ENCODE results near the gene FAM174B.

The FAM174B gene

GRCh38 chr15:92606126-92606835 is 49.3 kb downstream of the FAM174B start:
- no peak for DNase-seq (ENCODE audit: low read depth)
- no peak overlapping the region for H3K4me3 ChIP-seq (ENCODE audit: low read depth, low read length)
- TF ChIP-seq POLR2A (IDR thresholded peaks at IDR 0.05; ENCODE audit: extremely low read depth, insufficient read length) (no peak), MYC (IDR thresholded peaks at IDR 0.05; ENCODE audit: low read depth, low read length) (no peak)
- TF ChIP-seq, protein P1, sequence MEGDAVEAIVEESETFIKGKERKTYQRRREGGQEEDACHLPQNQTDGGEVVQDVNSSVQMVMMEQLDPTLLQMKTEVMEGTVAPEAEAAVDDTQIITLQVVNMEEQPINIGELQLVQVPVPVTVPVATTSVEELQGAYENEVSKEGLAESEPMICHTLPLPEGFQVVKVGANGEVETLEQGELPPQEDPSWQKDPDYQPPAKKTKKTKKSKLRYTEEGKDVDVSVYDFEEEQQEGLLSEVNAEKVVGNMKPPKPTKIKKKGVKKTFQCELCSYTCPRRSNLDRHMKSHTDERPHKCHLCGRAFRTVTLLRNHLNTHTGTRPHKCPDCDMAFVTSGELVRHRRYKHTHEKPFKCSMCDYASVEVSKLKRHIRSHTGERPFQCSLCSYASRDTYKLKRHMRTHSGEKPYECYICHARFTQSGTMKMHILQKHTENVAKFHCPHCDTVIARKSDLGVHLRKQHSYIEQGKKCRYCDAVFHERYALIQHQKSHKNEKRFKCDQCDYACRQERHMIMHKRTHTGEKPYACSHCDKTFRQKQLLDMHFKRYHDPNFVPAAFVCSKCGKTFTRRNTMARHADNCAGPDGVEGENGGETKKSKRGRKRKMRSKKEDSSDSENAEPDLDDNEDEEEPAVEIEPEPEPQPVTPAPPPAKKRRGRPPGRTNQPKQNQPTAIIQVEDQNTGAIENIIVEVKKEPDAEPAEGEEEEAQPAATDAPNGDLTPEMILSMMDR (IDR thresholded peaks at IDR 0.05; ENCODE audit: low read depth, low read length), result no peak
- TF ChIP-seq, protein P2, sequence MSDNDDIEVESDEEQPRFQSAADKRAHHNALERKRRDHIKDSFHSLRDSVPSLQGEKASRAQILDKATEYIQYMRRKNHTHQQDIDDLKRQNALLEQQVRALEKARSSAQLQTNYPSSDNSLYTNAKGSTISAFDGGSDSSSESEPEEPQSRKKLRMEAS (IDR thresholded peaks at IDR 0.05; ENCODE audit: low read depth, low read length), result no peak

GRCh38 chr15:92605225-92605944 is 50.2 kb downstream of the FAM174B start:
- no peak for DNase-seq (ENCODE audit: low read depth)
- TF ChIP-seq, protein P1 (IDR thresholded peaks at IDR 0.05; ENCODE audit: low read depth, low read length), result no peak
- TF ChIP-seq MYC (IDR thresholded peaks at IDR 0.05; ENCODE audit: low read depth, low read length) (no peak), POLR2A (IDR thresholded peaks at IDR 0.05; ENCODE audit: extremely low read depth, insufficient read length) (no peak)
- TF ChIP-seq, protein P2 (IDR thresholded peaks at IDR 0.05; ENCODE audit: low read depth, low read length), result no peak
- H3K4me3 ChIP-seq (ENCODE audit: low read depth, low read length), result no peak overlapping the region

DNA sequence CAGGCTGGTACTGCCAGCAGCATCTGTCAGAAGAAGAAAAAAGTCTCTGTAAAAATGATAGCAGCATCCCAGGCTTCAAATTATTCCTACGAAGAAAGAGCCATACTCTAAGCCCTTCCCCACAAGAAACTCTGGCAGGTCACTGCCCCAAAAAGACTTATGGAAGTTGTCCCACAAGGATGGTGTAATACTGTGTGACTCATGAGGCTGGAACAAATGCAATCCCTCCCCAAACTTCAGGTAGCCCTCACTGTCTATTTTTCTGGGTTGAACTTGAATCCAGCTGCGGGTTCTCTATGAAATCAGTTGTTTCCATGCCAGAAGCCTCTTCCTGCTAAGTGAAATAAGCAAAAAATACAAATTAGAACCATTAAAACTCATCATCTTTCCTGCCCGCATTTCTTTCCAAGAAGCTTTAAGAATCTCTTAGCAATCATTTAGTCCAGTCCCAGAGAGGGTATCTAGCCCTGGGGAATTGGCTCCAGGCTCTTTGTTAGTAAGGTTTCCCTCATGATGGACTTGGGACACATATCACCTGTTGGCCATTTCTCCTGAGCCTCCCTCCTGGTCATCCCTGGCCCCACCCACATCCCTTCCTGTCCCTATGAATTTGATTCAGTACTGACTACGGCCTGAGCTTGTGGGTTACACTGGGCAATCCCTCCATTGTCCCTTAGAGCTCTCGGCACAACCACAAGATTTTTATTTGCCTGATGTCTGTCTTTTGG is 51.7 kb downstream of the FAM174B start:
- TF ChIP-seq, protein P1 (IDR thresholded peaks at IDR 0.05; ENCODE audit: low read depth, low read length), result no peak
- DNase-seq (ENCODE audit: low read depth), result peak; percentile 17
- no peak overlapping the region for H3K4me3 ChIP-seq (ENCODE audit: low read depth, low read length)

GRCh38 chr15:92603278-92603677 is 52.3 kb downstream of the FAM174B start:
- no peak overlapping the region for H3K4me3 ChIP-seq (ENCODE audit: low read depth, low read length)
- DNase-seq (ENCODE audit: low read depth), result no peak
- TF ChIP-seq, protein P1 (IDR thresholded peaks at IDR 0.05; ENCODE audit: low read depth, low read length), result no peak
- TF ChIP-seq MYC (IDR thresholded peaks at IDR 0.05; ENCODE audit: low read depth, low read length), result no peak
- no peak for TF ChIP-seq POLR2A (IDR thresholded peaks at IDR 0.05; ENCODE audit: extremely low read depth, insufficient read length)
- TF ChIP-seq, protein P2 (IDR thresholded peaks at IDR 0.05; ENCODE audit: low read depth, low read length), result no peak

GRCh38 chr15:92602267-92602593 is 53.3 kb downstream of the FAM174B start:
- DNase-seq (ENCODE audit: low read depth), result no peak
- H3K4me3 ChIP-seq (ENCODE audit: low read depth, low read length), result no peak overlapping the region
- TF ChIP-seq MYC (IDR thresholded peaks at IDR 0.05; ENCODE audit: low read depth, low read length) (no peak), POLR2A (IDR thresholded peaks at IDR 0.05; ENCODE audit: extremely low read depth, insufficient read length) (no peak)
- TF ChIP-seq, protein P1 (IDR thresholded peaks at IDR 0.05; ENCODE audit: low read depth, low read length), result no peak
- TF ChIP-seq, protein P2 (IDR thresholded peaks at IDR 0.05; ENCODE audit: low read depth, low read length), result no peak

Measured in NB4 (cell line).